H1 (cell line): ENCODE data around the gene KATNA1.

Experiments used
- BRCA1 ChIP-seq: IDR thresholded peaks from 2 replicates; pipeline ENCODE4 v1.6.1; 2012; ENCODE audit warnings: low read depth, low read length, improper control_type of control experiment
- CHD2 ChIP-seq: IDR thresholded peaks from 2 replicates; pipeline ENCODE4 v1.6.1; 2012; ENCODE audit warnings: low read length, improper control_type of control experiment
- CTCF ChIP-seq, 3 experiments: IDR thresholded peaks; 1 replicate in 2 of 3; 2 replicates in 1 of 3; pipeline versions ENCODE4 v1.5.1 to v1.6.1; 2011; ENCODE audit warnings: low read length in 3 of 3, mild to moderate bottlenecking in 3 of 3, inconsistent platforms in 2 of 3, low read depth in 1 of 3, moderate library complexity in 1 of 3; ENCODE audit not compliant: insufficient read depth in 1 of 3; ENCODE audit errors: control extremely low read depth in 1 of 3
- EP300 ChIP-seq, 2 experiments: IDR thresholded peaks; 1 replicate in 1 of 2; 2 replicates in 1 of 2; pipeline ENCODE4 v1.6.1; 2011 to 2012; ENCODE audit warnings: low read depth in 2 of 2, low read length in 2 of 2, mild to moderate bottlenecking in 2 of 2, borderline replicate concordance in 1 of 2, inconsistent platforms in 1 of 2, moderate library complexity in 1 of 2
- JUND ChIP-seq: IDR thresholded peaks from 2 replicates; pipeline ENCODE4 v1.6.1; 2011; ENCODE audit warnings: mild to moderate bottlenecking, improper control_type of control experiment, low read length
- MAFK ChIP-seq: IDR thresholded peaks from 2 replicates; pipeline ENCODE4 v1.6.1; 2012; ENCODE audit warnings: low read depth, mild to moderate bottlenecking, improper control_type of control experiment, low read length
- POLR2A ChIP-seq, 2 experiments: IDR thresholded peaks; 1 replicate in 1 of 2; 2 replicates in 1 of 2; pipeline ENCODE4 v1.6.1; 2011; ENCODE audit warnings: low read depth in 2 of 2, low read length in 2 of 2, mild to moderate bottlenecking in 2 of 2; ENCODE audit errors: control extremely low read depth in 1 of 2
- POLR2AphosphoS5 ChIP-seq: IDR thresholded peaks from 2 replicates; pipeline ENCODE4 v1.6.1; 2011; ENCODE audit warnings: low read depth, low read length
- SAP30 ChIP-seq: fragments of 300-600 bp; sonication (generic); IDR thresholded peaks from 2 replicates; pipeline ENCODE4 v1.7.1; 2012; ENCODE audit warnings: low read length, moderate library complexity, mild to moderate bottlenecking, inconsistent platforms; ENCODE audit not compliant: insufficient read depth, insufficient replicate concordance
- SP1 ChIP-seq: IDR thresholded peaks from 2 replicates; pipeline ENCODE4 v1.6.1; 2011; ENCODE audit warnings: low read depth, low read length
- SP2 ChIP-seq: IDR thresholded peaks from 2 replicates; pipeline ENCODE4 v1.6.1; 2012; ENCODE audit warnings: mild to moderate bottlenecking, low read length, inconsistent platforms
- SUZ12 ChIP-seq: fragments of 200-600 bp; sonication (generic); IDR thresholded peaks from 2 replicates; pipeline ENCODE4 v1.6.1; 2012; ENCODE audit warnings: mild to moderate bottlenecking, inconsistent platforms, low read length, moderate library complexity, mixed read lengths
- TEAD4 ChIP-seq: IDR thresholded peaks from 2 replicates; pipeline ENCODE4 v1.6.1; 2012; ENCODE audit warnings: low read depth, low read length, inconsistent platforms, mixed read lengths
- USF2 ChIP-seq: IDR thresholded peaks from 2 replicates; pipeline ENCODE4 v1.6.1; 2011; ENCODE audit warnings: low read length, improper control_type of control experiment

- TF ChIP-seq TEAD4, result no peak
- no peak for TF ChIP-seq CTCF (IDR thresholded peaks at IDR 0.05; ENCODE audit: control extremely low read depth in 1 of 3, insufficient read depth in 1 of 3, low read depth in 1 of 3, low read length in 3 of 3)
- TF ChIP-seq MAFK, result no peak
- TF ChIP-seq EP300 (IDR thresholded peaks at IDR 0.05; ENCODE audit: borderline replicate concordance in 1 of 2, low read depth in 2 of 2, low read length in 2 of 2), result no peak
- TF ChIP-seq POLR2A (IDR thresholded peaks at IDR 0.05; ENCODE audit: control extremely low read depth in 1 of 2, low read depth in 2 of 2, low read length in 2 of 2), result no peak
- TF ChIP-seq POLR2AphosphoS5, result no peak
- no peak for TF ChIP-seq BRCA1
- TF ChIP-seq JUND, result no peak
- TF ChIP-seq SP2, result no peak
- no peak for TF ChIP-seq SP1
- no peak for TF ChIP-seq CHD2
- no peak for TF ChIP-seq USF2
- TF ChIP-seq SUZ12, result no peak
- TF ChIP-seq SAP30, result no peak
Measured at GRCh38 chr6:149698175-149698574, 49.7 kb upstream of the KATNA1 start.
